ENCODE data around the gene NDRG2.

The NDRG2 gene

GRCh38 chr14:21024585-21025370 is at the start of gene NDRG2:
NDRG2 (minus strand) TSS chr14:21025061; CDS start chr14:21023315, 1,746 bp downstream.
- DNase-seq (ENCODE audit: low read depth) = peak; percentile 51

DNA sequence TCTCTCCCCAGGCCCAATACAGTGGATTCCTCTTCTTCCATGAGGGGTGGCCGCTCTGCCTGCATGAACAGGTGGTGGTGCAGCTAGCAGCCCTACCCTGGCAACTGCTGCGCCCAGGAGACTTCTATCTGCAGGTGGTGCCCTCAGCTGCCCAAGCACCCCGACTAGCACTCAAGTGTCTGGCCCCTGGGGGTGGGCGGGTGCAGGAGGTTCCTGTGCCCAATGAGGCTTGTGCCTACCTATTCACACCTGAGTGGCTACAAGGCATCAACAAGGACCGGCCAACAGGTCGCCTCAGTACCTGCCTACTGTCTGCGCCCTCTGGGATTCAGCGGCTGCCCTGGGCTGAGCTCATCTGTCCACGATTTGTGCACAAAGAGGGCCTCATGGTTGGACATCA is 49.1 kb upstream of the NDRG2 start:
- DNase-seq (ENCODE audit: low read depth) = no peak

GRCh38 chr14:21072781-21073339 is 48.0 kb upstream of the NDRG2 start:
- no peak for DNase-seq (ENCODE audit: low read depth)

GRCh38 chr14:21072031-21072473 is 47.2 kb upstream of the NDRG2 start:
- DNase-seq (ENCODE audit: low read depth) = no peak

DNA sequence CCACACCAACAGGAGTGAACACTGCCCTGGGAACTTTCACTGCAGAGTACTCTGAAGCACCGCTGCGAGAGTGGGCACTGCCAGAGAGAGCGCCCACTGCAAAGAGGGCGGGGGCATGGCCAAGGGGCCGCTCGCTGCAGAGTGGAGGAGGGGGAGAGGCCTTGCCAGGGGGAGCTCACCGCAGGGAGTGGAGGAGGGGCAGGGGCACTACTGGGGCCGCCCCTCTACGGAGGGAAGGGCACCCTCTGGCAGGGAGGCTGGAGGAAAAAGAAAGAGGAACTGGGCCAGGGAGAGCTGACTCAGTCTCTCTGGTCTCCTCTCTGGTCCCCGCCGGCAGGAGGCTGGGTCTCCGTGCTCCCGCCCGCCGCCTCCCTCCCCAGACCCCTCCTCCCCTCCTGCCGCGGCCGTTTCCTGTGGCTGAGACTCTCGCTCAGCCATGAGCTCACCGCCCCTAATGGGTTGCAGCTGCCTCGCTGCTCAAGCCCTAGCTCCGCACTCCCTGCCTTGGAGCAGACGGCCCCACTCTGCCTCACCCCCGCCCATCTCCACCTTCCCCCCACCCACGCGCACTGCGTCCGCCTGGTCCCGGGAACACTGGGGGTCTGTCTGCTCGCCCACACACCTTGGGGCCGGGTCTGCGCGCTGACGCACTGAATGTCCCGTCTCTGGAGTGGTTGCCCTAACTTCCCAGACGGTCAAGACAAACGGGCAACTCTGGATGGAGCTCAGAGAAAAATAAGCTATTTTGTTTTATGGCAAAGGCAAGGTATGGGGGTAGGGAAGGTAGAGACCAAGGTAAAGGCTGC is 46.6 kb upstream of the NDRG2 start:
- DNase-seq (ENCODE audit: low read depth) = no peak

DNA sequence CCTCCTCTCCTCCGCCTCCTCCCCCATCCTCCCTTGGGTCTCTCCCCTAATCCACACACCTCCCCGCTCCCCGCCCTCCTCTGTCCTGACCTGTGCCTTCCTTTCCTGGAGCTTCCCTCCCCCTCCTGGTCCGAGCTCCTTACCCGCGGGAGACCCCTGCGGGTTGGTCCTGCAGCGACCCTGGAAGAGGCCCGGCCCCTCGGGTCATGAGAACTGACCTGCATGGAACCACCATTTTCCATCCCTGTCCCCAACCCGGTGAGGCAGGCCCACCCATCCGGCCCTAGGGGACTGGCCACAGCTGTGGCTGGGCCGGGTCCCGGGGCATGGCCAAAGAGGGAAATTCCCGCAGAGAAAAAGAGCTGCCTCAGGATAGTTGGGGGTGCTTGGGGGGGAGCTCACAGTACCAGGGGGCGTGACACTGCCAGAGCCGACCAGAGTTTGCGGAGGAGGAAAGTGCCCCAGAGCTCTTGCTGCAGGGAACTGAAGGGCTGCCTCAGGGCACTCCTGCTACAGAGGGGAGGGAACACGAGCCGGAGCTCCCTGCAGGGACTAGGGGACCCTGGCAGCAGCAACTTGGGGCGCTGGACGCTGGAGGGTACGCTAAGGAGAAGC is 45.9 kb upstream of the NDRG2 start:
- no peak for DNase-seq (ENCODE audit: low read depth)

- DNase-seq (ENCODE audit: low read depth) = no peak
Measured at GRCh38 chr14:21070083-21070609, 45.3 kb upstream of the NDRG2 start, which contains the start of gene ARHGEF40. ARHGEF40 (plus strand) TSS chr14:21070304; CDS start chr14:21070397, 93 bp downstream.

DNA sequence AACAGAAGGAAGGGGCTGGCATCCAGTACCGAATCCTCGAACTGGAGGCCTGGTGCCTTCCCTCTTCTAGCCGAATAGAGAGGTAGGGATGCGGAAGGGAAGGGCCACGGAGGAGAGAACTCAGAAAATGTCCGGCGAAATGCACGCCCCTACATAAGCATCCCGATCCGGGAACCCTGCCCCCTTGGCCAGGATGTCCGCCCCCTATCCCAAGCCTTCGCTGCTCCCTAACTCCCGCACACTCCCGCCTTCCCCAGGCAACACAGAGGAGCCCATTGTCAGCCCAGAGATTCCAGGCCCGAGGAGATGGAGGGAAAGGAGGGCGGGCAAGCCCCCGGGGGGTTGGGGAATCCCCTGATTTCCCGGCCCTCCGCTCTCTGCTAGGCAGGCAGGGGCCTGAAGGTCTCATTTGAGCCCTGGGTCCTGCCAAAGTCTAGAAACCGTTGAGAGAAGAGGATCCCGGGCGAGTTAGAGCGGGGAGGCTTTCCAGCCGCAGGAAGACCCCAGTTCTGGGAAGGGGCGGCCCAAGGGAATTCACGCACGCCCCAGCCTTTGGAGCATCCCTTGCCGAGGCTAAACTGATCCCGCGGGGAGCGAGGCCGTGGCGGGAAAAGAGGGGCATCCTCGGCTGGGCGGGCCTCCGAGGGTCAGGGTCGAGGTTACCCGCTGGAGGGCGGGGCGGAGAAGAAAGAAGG is 44.7 kb upstream of the NDRG2 start:
- DNase-seq (ENCODE audit: low read depth) = no peak

GRCh38 chr14:21068521-21069387 is 43.9 kb upstream of the NDRG2 start:
- no peak for DNase-seq (ENCODE audit: low read depth)

DNA sequence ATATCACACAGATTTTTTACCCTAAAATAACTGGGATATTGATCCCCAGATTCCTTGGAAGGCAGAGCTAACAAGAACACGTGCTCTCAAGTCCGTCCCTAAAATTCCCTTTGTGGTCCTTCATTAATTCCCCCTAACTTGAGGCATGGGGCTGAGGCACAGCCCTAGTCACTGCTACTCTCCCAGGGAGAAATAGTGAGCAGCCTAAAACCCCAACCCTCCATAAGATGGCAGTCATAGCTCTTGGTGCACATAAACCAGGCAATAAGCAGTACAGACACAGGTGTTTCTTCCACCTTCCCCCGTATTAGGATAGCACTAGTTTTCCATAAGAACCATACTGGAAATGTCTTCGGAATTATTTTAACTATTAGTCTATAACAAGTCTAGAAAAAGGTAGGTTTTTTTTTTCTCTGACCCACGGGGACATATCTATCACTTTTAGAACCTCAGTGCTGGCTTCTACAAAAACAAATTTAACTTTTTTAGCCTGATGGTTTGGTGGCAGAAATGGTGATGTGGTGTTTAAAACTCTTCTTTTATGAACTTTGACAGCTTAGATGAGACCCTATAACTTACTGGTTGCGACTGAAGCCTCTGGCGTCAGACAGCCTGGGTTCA is 42.1 kb upstream of the NDRG2 start:
- no peak for DNase-seq (ENCODE audit: low read depth)

- DNase-seq (ENCODE audit: low read depth) = no peak
Measured at GRCh38 chr14:21063479-21063878, 38.6 kb upstream of the NDRG2 start.

- no peak for DNase-seq (ENCODE audit: low read depth)
Measured at GRCh38 chr14:21061347-21061668, 36.4 kb upstream of the NDRG2 start.

DNA sequence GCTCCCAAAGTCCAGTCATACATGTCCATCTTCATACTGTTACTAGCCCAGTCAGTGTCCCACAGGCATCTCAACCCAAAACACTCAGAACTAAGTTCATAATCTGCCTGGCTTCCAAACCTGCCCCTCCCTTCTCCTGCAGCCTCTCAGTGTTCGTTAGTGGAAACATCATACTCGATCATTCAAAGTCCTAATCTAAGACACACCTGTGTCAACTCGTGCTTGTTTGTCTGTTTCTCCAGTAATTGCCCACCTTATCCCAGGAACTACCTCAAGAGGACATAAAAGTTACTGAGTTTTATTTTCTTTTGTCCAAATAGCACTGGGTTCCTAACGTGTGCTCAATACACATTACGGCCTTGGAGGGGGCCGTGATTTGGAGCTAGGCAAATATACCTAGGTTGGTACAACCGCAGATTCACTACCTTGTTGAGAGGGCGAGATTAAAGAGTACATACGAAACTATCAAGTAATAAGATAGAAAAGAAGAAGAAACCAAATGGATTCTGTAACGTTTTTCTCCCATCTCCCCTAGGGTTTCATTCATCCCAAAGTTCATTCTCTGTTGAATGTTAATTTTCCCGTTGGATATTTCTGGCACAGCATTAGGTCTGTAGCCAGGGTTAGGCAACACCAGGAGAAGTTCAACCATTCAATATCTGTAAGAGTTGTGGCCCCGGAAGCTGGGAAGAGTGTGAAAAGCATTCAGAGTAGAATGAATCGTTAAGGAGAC is 35.9 kb upstream of the NDRG2 start:
- DNase-seq (ENCODE audit: low read depth) = no peak

GRCh38 chr14:21059842-21060613 is 35.2 kb upstream of the NDRG2 start:
- no peak for DNase-seq (ENCODE audit: low read depth)

DNA sequence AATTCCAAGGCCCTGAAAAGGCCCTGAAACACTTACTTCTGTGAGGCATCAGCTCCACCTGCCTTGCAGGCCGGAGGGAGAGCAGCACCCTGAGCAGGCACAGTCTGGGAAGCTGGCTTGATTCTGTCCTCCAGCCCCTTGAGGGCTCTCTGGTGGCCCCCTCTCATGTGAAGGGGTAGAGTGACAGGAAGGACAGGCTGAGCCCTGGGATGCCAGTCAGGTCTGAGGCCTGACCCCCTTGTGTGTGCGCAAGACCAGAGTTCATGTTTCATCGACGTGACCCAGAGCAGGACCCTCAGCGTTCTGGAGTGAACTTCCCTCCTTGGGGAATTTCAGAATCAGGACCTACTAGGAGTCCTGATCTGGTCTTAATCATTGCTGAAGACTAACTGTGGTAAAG is 34.0 kb upstream of the NDRG2 start:
- DNase-seq (ENCODE audit: low read depth) = no peak

DNA sequence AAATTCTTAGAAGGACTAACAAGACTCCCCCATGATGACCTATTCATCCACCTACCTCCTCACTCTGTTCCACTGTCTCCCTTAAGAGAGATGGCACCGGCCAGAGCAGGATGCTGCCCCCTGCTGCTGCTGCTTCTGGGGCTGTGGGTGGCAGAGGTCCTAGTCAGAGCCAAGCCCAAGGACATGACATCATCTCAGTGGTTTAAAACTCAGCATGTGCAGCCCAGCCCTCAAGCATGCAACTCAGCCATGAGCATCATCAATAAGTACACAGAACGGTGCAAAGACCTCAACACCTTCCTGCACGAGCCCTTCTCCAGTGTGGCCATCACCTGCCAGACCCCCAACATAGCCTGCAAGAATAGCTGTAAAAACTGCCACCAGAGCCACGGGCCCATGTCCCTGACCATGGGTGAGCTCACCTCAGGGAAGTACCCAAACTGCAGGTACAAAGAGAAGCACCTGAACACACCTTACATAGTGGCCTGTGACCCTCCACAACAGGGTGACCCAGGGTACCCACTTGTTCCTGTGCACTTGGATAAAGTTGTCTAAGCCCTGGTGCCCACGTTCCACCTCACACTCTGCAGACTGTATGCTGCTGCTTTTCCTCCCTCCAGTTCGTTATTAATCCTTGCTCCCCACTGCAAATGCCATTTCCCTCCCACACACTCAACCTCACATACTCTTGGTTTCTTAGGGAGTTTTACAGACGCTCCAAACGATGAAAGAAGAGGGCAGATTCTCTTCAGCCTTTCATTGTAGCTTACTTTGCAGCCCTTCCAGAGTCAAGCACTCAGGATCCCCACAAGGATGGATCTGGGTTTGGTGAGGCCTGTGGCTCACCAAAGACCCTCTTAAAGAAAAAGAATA is 33.2 kb upstream of the NDRG2 start, which contains the start of gene RNASE8:
Gene RNASE8, plus strand, starts transcription at position 20 of the 873 bp plus-strand sequence. Its CDS starts 71 bp downstream, at position 91.
- no peak for DNase-seq (ENCODE audit: low read depth)

DNA sequence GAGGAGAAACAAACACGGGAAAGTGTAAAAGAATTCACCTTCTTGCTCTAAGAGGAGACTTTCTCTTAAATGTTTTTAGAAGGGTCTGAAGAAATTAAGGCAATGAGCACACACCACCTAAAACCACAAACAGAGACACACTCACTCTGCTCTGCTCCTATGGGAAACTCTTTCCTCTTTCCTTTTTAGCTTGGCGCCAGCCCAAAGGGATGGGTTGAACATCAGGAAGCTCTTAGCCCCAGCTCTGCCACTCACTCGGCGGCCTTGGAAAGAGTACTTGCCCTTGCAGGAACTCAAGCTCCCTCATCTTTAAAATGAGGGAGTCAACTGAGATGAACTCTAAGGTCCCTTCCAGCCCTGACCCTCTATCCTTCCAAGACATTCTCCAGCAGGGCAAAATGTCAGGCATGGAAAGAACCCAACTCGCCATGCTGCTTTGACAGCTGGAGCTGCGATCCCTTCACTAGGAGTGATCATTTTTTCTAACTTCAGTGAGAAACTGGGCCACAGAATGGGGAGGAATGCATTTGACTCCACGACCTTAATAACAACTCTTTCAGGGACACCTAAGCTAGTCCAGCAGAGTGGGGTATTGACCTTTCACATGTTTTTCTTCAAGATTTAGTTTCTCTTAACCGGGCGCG is 31.8 kb upstream of the NDRG2 start:
- no peak for DNase-seq (ENCODE audit: low read depth)
